HG03280 (cell line): ENCODE data around the gene DENND2C.
A peak's percentile ranks its signal among the peaks of the same experiment; 100 is the strongest.
"Not testable (repeated sequence)": the region's sequence is repeated elsewhere in the genome, so short reads cannot be mapped to it uniquely, and the experiment has no call there.

Experiments
- ATAC-seq: cut with Tn5 transposase; IDR thresholded peaks from one replicate; pipeline ENCODE4 v1.9.1; 2021; ENCODE audit warnings: mild to moderate bottlenecking, moderate library complexity; ENCODE audit not compliant: unreplicated experiment

DENND2C gene

DNA sequence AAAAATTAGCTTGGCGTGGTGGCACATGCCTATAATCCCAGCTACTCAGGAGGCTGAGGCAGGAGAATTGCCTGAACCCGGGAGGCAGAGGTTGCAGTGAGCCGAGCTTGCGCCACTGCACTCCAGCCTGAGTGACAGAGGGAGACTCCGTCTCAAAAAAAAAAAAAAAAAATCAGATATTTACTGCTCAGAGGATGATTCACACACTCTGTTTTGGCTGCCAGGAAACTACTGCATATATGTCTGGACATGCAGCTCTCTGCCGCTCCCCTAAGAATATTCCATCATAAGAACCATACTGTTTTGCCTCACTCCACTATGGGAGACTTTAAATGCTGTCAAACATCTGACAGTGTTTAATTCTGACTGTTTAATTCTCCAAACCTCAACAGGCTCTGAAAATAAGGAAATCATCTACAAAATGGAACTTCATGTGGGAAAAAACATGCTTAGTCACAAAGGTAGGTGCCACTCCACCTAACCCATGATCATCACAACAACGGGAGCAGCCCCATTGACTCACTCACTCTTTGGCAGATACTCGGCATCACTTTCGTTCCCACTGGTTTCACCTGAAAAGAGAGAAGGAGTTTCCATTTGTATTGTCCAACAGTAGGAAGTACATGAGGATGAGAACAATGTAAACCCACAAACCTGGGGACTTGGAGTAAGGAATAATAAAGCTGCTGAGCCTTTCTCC lies 59.2 kb downstream of the DENND2C start:
- no peak for ATAC-seq

DNA sequence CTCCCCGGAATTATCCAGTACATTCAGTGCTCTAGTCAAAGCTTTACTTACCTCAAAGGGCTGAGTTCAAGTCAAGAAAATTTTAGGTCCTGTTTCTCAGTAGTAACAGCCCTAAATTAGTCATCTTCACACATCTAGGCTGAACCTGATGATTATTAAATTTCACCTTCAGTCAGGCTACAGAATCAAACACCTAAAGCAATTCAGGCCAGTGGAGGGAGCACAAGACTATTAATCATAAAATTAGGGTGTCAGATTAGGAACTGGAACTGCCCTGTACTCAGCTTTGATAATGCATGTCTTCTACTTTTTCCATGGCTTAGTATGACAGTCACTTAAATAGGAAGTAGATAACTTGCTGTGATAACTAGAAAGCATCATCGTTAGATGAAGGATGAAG lies 60.0 kb downstream of the DENND2C start:
- ATAC-seq: no peak

- no peak for ATAC-seq
Measured at GRCh38 chr1:114609026-114609425, 60.8 kb downstream of the DENND2C start.

DNA sequence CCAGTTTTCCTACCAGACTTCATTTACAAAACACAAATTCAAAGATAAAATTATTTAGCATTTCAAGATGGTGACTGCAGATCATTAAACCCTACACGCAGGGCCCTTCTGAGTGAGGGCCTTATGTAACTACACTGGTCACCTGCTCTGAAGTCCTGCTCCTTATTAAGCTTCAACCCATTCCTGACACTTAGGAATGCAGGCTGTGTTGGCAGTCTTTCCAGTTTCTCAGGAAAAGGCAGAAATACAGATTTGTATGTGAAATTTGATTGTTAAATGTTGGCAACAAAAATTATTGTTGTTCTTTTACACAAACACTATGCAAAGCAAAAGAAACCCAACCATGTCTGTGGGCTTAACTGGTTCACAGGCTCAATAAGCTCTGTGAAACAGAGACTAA lies 62.6 kb downstream of the DENND2C start:
- ATAC-seq: no peak

DNA sequence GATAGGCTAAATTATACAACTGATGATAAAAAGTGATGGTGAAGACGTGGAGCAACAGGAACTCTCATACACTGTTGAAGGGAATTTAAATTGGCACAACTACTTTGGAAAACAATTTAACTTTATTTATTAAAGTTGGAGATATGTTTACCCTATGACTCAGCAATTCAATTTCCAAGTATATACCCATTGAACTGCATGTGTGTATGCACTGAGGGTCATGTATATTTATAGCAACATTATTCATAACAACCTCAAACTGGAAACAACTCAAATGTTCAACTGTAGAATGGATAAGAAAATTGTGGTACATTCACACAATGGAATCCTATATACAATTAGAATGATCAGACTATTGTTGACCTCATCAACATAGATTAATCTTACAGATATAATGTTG lies 71.9 kb downstream of the DENND2C start:
- ATAC-seq: no peak

DNA sequence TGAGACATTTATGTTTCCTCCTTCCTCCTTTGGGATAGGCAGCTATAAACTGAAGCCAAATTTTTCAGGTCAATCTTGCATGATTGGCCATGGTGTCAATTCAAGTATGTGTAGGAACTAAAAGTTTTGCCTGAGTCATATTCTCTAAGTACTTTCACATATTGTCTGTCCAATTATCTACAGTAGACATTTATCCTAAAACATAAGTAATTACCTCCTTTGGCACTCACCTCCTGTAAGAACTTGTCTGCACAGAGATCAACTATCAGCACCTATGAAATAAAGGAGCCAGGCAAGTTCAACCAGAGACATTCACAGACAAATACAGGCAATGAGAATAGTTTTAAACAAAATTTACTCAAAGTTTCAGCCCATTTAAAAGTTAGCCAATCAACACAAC lies 74.2 kb downstream of the DENND2C start:
- ATAC-seq: no peak

DNA sequence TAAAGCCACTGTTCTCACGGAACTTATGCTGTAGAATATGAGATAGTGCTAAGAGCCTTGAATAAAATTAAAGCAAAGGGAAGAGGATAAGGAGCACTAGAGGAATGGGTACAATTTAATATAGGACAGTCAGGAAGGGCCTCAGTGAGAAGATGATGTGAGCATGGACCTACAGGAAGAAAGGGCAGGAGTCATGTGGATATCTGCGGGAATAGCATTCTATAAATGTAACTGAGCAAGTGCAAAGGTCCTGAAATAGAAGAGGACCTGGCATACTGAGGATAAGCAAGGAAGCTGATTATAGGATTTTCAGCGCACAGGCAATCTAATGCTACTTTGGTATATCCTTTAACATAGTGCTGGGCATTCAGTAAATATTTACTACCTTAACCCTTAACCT lies 75.8 kb downstream of the DENND2C start:
- ATAC-seq: no peak

- no peak for ATAC-seq
Measured at GRCh38 chr1:114589122-114589521, 80.7 kb downstream of the DENND2C start.

DNA sequence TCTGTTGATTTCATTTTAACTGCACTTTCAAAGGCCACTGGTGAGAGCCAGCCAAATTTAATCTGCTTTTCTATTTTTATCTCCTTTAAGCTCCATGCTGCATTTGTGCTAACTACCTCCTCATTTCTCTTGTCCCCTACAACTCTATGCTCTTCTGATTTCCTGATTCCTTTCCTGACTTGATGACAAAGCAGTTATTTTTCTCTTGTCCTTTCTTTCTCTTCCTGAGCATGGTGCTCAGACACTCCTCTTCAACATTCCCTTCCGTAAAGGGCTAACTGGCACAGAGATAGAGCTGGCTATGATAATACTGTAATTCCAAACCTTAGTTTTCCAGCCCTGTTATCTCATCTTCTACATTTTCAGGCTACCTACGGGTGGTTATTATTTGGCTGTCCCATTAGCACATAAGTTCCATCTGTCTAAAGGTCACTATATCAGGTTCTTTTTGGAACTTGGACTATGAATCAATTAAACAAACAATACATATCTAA lies 81.6 kb downstream of the DENND2C start:
- no peak for ATAC-seq

DNA sequence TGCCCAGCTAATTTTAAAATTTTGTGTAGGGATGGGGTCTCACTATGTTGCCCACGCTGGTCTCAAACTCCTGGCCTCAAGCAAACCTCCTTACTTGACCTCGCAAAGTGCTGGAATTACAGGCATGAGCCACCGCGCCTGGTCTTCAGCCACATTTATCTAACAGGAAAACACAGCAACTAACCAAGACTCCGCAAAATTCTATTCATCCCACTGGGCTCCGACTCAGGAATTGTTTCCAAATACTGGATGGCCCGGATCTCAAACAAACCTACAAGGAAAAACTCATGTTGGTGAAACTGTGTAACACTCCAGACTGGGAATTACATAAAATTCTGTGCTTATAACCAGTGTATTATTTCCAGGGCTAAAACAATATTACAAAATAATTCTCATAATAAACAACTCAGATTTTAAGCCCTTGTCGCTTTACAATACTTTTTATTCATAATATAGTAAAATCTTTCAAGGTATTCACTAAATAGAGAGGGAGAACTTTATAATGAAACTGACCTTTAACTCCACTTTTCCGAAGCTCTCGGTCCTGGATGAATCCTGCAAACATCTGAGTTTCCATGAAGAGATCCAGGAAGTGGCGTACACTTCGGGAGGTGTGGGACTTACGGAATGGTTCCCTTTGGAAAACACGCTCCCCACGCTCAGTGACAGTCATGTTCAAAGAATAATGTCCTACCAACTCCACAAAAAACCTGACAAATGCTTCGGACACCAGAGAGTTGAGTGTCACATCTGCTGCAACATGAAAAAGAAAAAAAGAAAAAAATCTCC lies 82.5 kb downstream of the DENND2C start:
- no peak for ATAC-seq

DNA sequence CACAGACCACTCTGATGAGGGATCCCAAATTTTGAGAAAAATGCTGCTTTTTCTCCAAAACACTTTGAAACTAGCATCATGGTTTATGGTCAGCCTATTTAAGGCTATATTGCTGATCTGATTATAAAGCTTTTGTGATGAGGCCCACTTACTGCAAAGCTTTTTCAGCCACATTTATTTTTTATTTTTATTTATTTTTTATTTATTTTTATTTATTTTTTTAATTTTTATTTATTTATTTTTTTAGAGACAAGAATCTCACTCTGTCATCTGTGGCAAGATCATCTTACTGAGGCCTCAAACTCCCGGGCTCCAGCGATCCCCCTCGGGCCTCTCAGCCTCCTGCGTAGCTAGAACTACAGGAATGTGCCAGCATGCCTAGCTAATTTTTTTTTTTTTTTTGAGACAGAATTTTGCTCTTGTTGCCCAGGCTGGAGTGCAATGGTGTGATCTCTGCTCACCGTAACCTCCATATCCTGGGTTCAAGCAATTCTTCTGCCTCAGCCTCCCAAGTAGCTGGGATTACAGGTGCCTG lies 83.3 kb downstream of the DENND2C start:
- no peak for ATAC-seq

DNA sequence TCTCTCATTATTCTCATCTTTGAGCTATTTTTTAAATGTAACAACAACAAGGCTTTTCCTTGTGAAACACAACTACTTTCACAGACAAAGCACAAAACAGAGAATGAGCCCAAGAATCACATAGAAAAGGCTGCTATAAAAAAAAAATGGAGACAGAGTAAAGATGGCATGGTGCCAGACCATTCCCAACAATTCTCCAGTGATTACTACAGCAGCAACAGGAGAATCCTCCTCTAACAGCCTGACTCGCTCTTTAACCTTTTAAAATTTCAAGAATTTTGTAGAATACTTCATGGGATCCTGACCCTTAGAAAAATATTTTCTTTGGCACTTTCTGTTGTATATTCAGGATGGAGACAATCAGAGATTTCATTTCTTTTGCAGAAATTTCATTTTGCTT lies 84.6 kb downstream of the DENND2C start:
- ATAC-seq: no peak

GRCh38 chr1:114581335-114582287 lies 88.2 kb downstream of the DENND2C start, which contains the start of gene BCAS2:
Gene BCAS2, minus strand, starts transcription at chr1:114581615. Its CDS starts 24 bp downstream, at chr1:114581591.
- ATAC-seq: peak; percentile 99

- no peak for ATAC-seq
Measured at GRCh38 chr1:114574365-114574764, 95.5 kb downstream of the DENND2C start.

DNA sequence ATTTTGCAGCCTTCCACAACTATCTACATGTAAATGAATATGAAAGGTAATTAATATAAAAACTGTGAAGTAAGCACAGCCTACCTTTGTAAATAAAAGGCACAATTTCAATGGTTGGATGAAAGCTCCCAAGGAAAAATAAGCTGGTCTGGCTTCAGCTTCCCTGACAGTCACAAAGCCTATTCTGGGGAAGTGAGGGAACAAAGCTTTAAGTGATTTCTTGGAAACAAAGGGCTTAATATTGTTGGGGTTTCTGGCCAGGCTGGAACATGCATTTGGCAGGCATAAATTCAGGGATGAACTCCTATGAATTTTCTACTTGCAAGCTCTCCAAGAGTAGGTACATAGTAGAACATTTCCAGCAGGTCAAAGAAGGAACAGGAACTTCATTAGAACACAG lies 105.7 kb downstream of the DENND2C start:
- ATAC-seq: no peak

- not testable (repeated sequence) for ATAC-seq
Measured at GRCh38 chr1:114562978-114563510, 106.8 kb downstream of the DENND2C start.

DNA sequence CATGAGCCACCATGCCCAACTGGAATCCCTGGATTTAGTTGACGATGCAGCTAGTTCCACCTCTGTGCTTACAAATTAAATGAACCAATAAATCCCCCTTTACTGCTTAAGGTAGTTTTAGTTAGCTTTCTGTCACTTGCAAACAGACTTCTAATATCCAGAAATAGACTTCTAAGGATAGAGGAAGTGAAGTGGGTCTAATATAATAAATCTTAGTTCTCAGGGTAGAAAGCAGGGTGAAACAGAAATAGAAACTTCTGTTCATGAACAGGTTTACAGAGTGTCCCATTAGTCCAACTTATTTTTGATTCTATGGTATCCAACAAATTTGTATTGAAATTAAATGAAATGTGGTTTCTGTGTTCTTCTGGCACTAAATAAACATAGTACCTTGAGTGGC lies 108.5 kb downstream of the DENND2C start:
- no peak for ATAC-seq

GRCh38 chr1:114559356-114559755 lies 110.5 kb downstream of the DENND2C start:
- no peak for ATAC-seq

GRCh38 chr1:114558544-114558943 lies 111.3 kb downstream of the DENND2C start:
- peak; percentile 50 for ATAC-seq

GRCh38 chr1:114554577-114554976 lies 115.3 kb downstream of the DENND2C start:
- ATAC-seq: no peak
